IMR-90 (cell line): ENCODE data around the gene LTB4R. TPM values are rescaled to one million over a fixed set of nuclear protein-coding genes. Genes with fewer than 3 reads are reported as not detected.
A peak's percentile ranks its signal among the peaks of the same experiment; 100 is the strongest.

Source experiments
- ATAC-seq: fragments of 200-7000 bp; cut with Tn5 transposase; 2 replicates; pipeline ENCODE4 v1.9.1; 2020; ENCODE audit warnings: low read depth, mild to moderate bottlenecking, moderate library complexity
- Bru-seq: library from RNA; stranded (reverse); fragments of 400-500 nt; gene quantifications from one replicate; lab custom pipeline; 2021; lab: Mats Ljungman, UMichigan
- BruChase-seq, 2 experiments: library from RNA; stranded (reverse); fragments of 400-500 nt; gene quantifications; one replicate each; lab custom pipeline; 2021; lab: Mats Ljungman, UMichigan
- BruUV-seq: library from RNA; stranded (reverse); fragments of 400-500 nt; replicated peaks from 2 replicates; lab custom pipeline; 2021; lab: Mats Ljungman, UMichigan
- CTCF ChIA-PET: fragments of 300-600 bp; formaldehyde crosslinking; extraction: SDS; loops from one replicate; lab custom pipeline; 2021; ENCODE audit warnings: antibody characterized with exemption; lab: Yijun Ruan, JAX
- POLR2A ChIA-PET: fragments of 300-600 bp; sonication (Branson Sonifier 250); formaldehyde crosslinking; loops from one replicate; lab custom pipeline; 2022; ENCODE audit warnings: antibody characterized with exemption; ENCODE audit not compliant: unreplicated experiment; lab: Charles Lee
- DNase-seq: peaks from one replicate; pipeline ENCODE4 v3.0.0; 2013
- H2AFZ ChIP-seq: replicated peaks from 2 replicates; pipeline ENCODE3; 2013; ENCODE audit warnings: low read length, mild to moderate bottlenecking; ENCODE audit not compliant: poor library complexity
- H2AK5ac ChIP-seq: 2 replicates; pipeline ENCODE4 v1.6.1; 2013; ENCODE audit warnings: low read depth, low read length, inconsistent platforms
- H2AK9ac ChIP-seq: replicated peaks from 2 replicates; pipeline ENCODE3; 2013; ENCODE audit warnings: mild to moderate bottlenecking, low read depth, low read length, moderate library complexity; ENCODE audit not compliant: poor library complexity
- H2BK120ac ChIP-seq: 2 replicates; pipeline ENCODE4 v1.6.1; 2013; ENCODE audit warnings: low read depth, low read length, inconsistent platforms
- H2BK15ac ChIP-seq: 3 replicates; pipeline ENCODE4 v1.6.1; 2013; ENCODE audit warnings: low read depth, low read length, inconsistent platforms
- H2BK20ac ChIP-seq: 2 replicates; pipeline ENCODE4 v1.6.1; 2013; ENCODE audit warnings: low read depth, mild to moderate bottlenecking, inconsistent platforms, low read length, moderate library complexity
- H2BK5ac ChIP-seq: 2 replicates; pipeline ENCODE4 v1.6.1; 2013; ENCODE audit warnings: mild to moderate bottlenecking, low read depth, low read length, inconsistent platforms; ENCODE audit not compliant: poor library complexity, severe bottlenecking
- H3K14ac ChIP-seq: replicated peaks from 2 replicates; pipeline ENCODE4 v1.6.1; 2013; ENCODE audit warnings: low read depth, low read length, inconsistent platforms
- H3K18ac ChIP-seq: 2 replicates; pipeline ENCODE4 v1.6.1; 2013; ENCODE audit warnings: low read depth, low read length, control low read depth
- H3K23ac ChIP-seq: 2 replicates; pipeline ENCODE4 v1.6.1; 2013; ENCODE audit warnings: low read depth, low read length, inconsistent platforms
- H3K27ac ChIP-seq: 2 replicates; pipeline ENCODE4 v1.5.1; 2013; ENCODE audit warnings: mild to moderate bottlenecking, control low read depth, low read length; ENCODE audit not compliant: insufficient read depth
- H3K27me3 ChIP-seq: 2 replicates; pipeline ENCODE4 v1.6.1; 2013; ENCODE audit warnings: low read length; ENCODE audit not compliant: control insufficient read depth, insufficient read depth
- H3K36me3 ChIP-seq: 2 replicates; pipeline ENCODE4 v1.6.1; 2013; ENCODE audit warnings: low read length, mixed read lengths; ENCODE audit not compliant: control insufficient read depth, insufficient read depth
- H3K4ac ChIP-seq: 2 replicates; pipeline ENCODE4 v1.6.1; 2013; ENCODE audit warnings: low read depth, low read length, inconsistent platforms
- H3K4me1 ChIP-seq: 2 replicates; pipeline ENCODE4 v1.6.1; 2013; ENCODE audit warnings: low read length, mixed read lengths; ENCODE audit not compliant: control insufficient read depth, insufficient read depth
- H3K4me2 ChIP-seq: 2 replicates; pipeline ENCODE4 v1.6.1; 2013; ENCODE audit warnings: low read depth, mild to moderate bottlenecking, control low read depth, low read length, moderate library complexity
- H3K4me3 ChIP-seq: 2 replicates; pipeline ENCODE4 v1.5.1; 2013; ENCODE audit warnings: low read depth, mild to moderate bottlenecking, control low read depth, low read length, moderate library complexity; ENCODE audit not compliant: insufficient read depth
- H3K56ac ChIP-seq: 2 replicates; pipeline ENCODE4 v1.6.1; 2013; ENCODE audit warnings: low read length, inconsistent platforms; ENCODE audit not compliant: insufficient read depth; ENCODE audit errors: extremely low read depth
- H3K79me1 ChIP-seq, 2 experiments: 2 replicates each; pipeline ENCODE4 v1.6.1; 2013; ENCODE audit warnings: low read length in 2 of 2, inconsistent platforms in 1 of 2, low read depth in 1 of 2
- H3K9ac ChIP-seq: 2 replicates; pipeline ENCODE4 v1.6.1; 2013; ENCODE audit warnings: low read depth, low read length, control low read depth
- H3K9me1 ChIP-seq: 2 replicates; pipeline ENCODE4 v1.6.1; 2013; ENCODE audit warnings: low read length, inconsistent platforms; ENCODE audit not compliant: insufficient read depth
- H3K9me3 ChIP-seq: 2 replicates; pipeline ENCODE4 v1.6.1; 2013; ENCODE audit warnings: low read length; ENCODE audit not compliant: control insufficient read depth, insufficient read depth
- H4K20me1 ChIP-seq: 2 replicates; pipeline ENCODE4 v1.6.1; 2013; ENCODE audit warnings: low read length, inconsistent platforms; ENCODE audit not compliant: insufficient read depth
- H4K5ac ChIP-seq: 2 replicates; pipeline ENCODE4 v1.6.1; 2013; ENCODE audit warnings: mild to moderate bottlenecking, low read depth, low read length, control low read depth
- H4K8ac ChIP-seq, 2 experiments: 2 replicates each; pipeline ENCODE4 v1.6.1; 2013; ENCODE audit warnings: low read depth in 2 of 2, low read length in 2 of 2, control low read depth in 1 of 2, inconsistent platforms in 1 of 2
- H4K91ac ChIP-seq: 2 replicates; pipeline ENCODE4 v1.6.1; 2013; ENCODE audit warnings: low read depth, low read length, inconsistent platforms; ENCODE audit not compliant: insufficient read depth
- BHLHE40 ChIP-seq: fragments of 150-350 bp; IDR thresholded peaks from 2 replicates; pipeline ENCODE4 v1.6.1; 2016; ENCODE audit warnings: mild to moderate bottlenecking, low read depth, low read length
- CEBPB ChIP-seq: IDR thresholded peaks from 2 replicates; pipeline ENCODE4 v1.6.1; 2012; ENCODE audit warnings: low read depth, low read length, improper control_type of control experiment
- CHD1 ChIP-seq: IDR thresholded peaks from 2 replicates; pipeline ENCODE4 v1.6.1; 2012; ENCODE audit warnings: low read depth, low read length, improper control_type of control experiment
- FOS ChIP-seq: fragments of 150-350 bp; IDR thresholded peaks from 2 replicates; pipeline ENCODE4 v1.6.1; 2016; ENCODE audit warnings: low read depth, low read length
- MAFK ChIP-seq: IDR thresholded peaks from 2 replicates; pipeline ENCODE4 v1.6.1; 2012; ENCODE audit warnings: low read depth, low read length, improper control_type of control experiment
- MAZ ChIP-seq: IDR thresholded peaks from 2 replicates; pipeline ENCODE4 v1.6.1; 2012; ENCODE audit warnings: low read depth, mild to moderate bottlenecking, low read length, improper control_type of control experiment, moderate library complexity, borderline replicate concordance
- MXI1 ChIP-seq: IDR thresholded peaks from 2 replicates; pipeline ENCODE4 v1.6.1; 2012; ENCODE audit warnings: low read depth, mild to moderate bottlenecking, low read length, moderate library complexity, borderline replicate concordance
- NFE2L2 ChIP-seq: fragments of 150-350 bp; IDR thresholded peaks from 2 replicates; pipeline ENCODE4 v1.6.1; 2016; ENCODE audit warnings: low read depth, mild to moderate bottlenecking, low read length
- POLR2A ChIP-seq: IDR thresholded peaks from 2 replicates; pipeline ENCODE4 v1.6.1; 2012; ENCODE audit warnings: mild to moderate bottlenecking, low read depth, low read length
- RCOR1 ChIP-seq: IDR thresholded peaks from 2 replicates; pipeline ENCODE4 v1.6.1; 2012; ENCODE audit warnings: mild to moderate bottlenecking, low read length, improper control_type of control experiment; ENCODE audit not compliant: insufficient replicate concordance
- RFX5 ChIP-seq: IDR thresholded peaks from 2 replicates; pipeline ENCODE4 v1.8.0; 2012; ENCODE audit warnings: low read depth, mild to moderate bottlenecking, low read length, moderate library complexity
- WGBS, 2 experiments: methylation state at CpG; one replicate each; pipeline versions ENCODE4 v1.1.5 to v1.1.7; 2013; ENCODE audit warnings: missing lambda C conversion rate in 2 of 2; ENCODE audit not compliant: insufficient read length in 1 of 2; ENCODE audit errors: extremely low coverage in 2 of 2; 5-methylcytosine and 5-hydroxymethylcytosine counted together
- dilution Hi-C: fragments of 300-500 bp; cut with HindIII; formaldehyde crosslinking; loops from one replicate; pipeline ENCODE4 v1.14.3; 2018; ENCODE audit warnings: low sequenced_read_pairs; ENCODE audit not compliant: unreplicated experiment
- in situ Hi-C: fragments of 300-500 bp; cut with MboI; formaldehyde crosslinking; loops from 3 replicates; pipeline ENCODE4 v1.14.3; 2019; ENCODE audit warnings: low sequenced_read_pairs, inconsistent platforms, mixed read lengths
- intact Hi-C: fragments of 100-400 bp; cut with micrococcal nuclease; formaldehyde crosslinking; loops from 2 replicates; pipeline ENCODE4 v1.10.0; 2022
- long read RNA-seq: library from polyadenylated mRNA; unstranded; transcript quantifications from one replicate; pipeline ENCODE4 v2.0.0, GENCODE V29; 2021; ENCODE audit not compliant: unreplicated experiment
- polyA plus RNA-seq, 3 experiments: library from polyadenylated mRNA; depleted of rRNA; stranded (reverse); fragments of >200 nt; gene quantifications; 2 replicates each; pipeline ENCODE4 v1.2.3, GENCODE V29; 2012; ENCODE audit warnings: low replicate concordance in 1 of 3
- total RNA-seq: library from RNA; depleted of rRNA; stranded (reverse); fragments of >200 nt; gene quantifications from 2 replicates; pipeline ENCODE4 v1.2.3, GENCODE V29; 2012; rRNA removed
- TF ChIP-seq, protein P1 (sequence below): conservative IDR thresholded peaks from 2 replicates; pipeline ENCODE4 v1.5.1; 2012; ENCODE audit warnings: mild to moderate bottlenecking, low read depth, low read length, improper control_type of control experiment

The LTB4R gene, protein sequence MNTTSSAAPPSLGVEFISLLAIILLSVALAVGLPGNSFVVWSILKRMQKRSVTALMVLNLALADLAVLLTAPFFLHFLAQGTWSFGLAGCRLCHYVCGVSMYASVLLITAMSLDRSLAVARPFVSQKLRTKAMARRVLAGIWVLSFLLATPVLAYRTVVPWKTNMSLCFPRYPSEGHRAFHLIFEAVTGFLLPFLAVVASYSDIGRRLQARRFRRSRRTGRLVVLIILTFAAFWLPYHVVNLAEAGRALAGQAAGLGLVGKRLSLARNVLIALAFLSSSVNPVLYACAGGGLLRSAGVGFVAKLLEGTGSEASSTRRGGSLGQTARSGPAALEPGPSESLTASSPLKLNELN
- total RNA-seq = 0.18 and 0.28 TPM in 2 replicates
- polyA plus RNA-seq (2012; rRNA removed) = 2.3 TPM in 2 replicates
- 0.10 and 0.38 TPM in 2 replicates for polyA plus RNA-seq (2012; cell fraction: cytosol; rRNA removed)
- polyA plus RNA-seq (2012; cell fraction: nucleus; rRNA removed; ENCODE audit: low replicate concordance) = 26.7 and 90.3 TPM in 2 replicates
- Bru-seq, nascent RNA = percentile 50 among the genes with signal in this experiment
- BruChase-seq, experiment 1, labeled RNA remaining after a 6-hour chase = percentile 79 among the genes with signal in this experiment
- percentile 71 among the genes with signal in this experiment for BruChase-seq, experiment 2, labeled RNA remaining after a 2-hour chase
- long read RNA-seq, full-length matches to known transcripts = 1 of 4 reads
- long read RNA-seq, partial matches to known transcripts = 0 of 4 reads
- long read RNA-seq, other reads (novel, unspliced or antisense) = 3 of 4 reads

DNA sequence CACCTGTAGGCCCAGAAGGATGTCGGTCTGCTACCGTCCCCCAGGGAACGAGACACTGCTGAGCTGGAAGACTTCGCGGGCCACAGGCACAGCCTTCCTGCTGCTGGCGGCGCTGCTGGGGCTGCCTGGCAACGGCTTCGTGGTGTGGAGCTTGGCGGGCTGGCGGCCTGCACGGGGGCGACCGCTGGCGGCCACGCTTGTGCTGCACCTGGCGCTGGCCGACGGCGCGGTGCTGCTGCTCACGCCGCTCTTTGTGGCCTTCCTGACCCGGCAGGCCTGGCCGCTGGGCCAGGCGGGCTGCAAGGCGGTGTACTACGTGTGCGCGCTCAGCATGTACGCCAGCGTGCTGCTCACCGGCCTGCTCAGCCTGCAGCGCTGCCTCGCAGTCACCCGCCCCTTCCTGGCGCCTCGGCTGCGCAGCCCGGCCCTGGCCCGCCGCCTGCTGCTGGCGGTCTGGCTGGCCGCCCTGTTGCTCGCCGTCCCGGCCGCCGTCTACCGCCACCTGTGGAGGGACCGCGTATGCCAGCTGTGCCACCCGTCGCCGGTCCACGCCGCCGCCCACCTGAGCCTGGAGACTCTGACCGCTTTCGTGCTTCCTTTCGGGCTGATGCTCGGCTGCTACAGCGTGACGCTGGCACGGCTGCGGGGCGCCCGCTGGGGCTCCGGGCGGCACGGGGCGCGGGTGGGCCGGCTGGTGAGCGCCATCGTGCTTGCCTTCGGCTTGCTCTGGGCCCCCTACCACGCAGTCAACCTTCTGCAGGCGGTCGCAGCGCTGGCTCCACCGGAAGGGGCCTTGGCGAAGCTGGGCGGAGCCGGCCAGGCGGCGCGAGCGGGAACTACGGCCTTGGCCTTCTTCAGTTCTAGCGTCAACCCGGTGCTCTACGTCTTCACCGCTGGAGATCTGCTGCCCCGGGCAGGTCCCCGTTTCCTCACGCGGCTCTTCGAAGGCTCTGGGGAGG, at the start of gene LTB4R:
Gene LTB4R (plus strand): TSS at position 857 of the 959 bp plus-strand sequence. CDS start 4,150 bp downstream, outside the sequence.
- ChIA-PET POLR2A (no interaction called here), CTCF (interaction anchor here (1.2 to 1.4 kb wide), 3 partner anchors 23 to 68 kb away, joined by 3 to 6 read pairs (median 4); no protein-coding TSS in a partner anchor)
- H2BK120ac ChIP-seq = no peak within 1 kb of the TSS
- H3K27me3 ChIP-seq = peaks cover 10% of the 10 kb centered on the region; the same call in 1 of the 2 replicates
- H3K14ac ChIP-seq = no peak within 1 kb of the TSS
- H2AFZ ChIP-seq = peak within 1 kb of the TSS; percentile 60
- peak within 1 kb of the TSS; percentile 39; the same call in 1 of the 2 replicates for H3K4me2 ChIP-seq
- H2AK5ac ChIP-seq = 0 out of 2 replicates have a peak within 1 kb of the TSS, but pooled peaks have one; percentile 9
- no peaks in the 10 kb centered on the region for H3K9me3 ChIP-seq
- H4K20me1 ChIP-seq = peaks cover 8% of the 10 kb centered on the region; the same call in 1 of the 2 replicates
- BruUV-seq = no TSS peak
- no peak within 1 kb of the TSS for H3K27ac ChIP-seq
- H3K18ac ChIP-seq = no peak within 1 kb of the TSS
- DNase-seq (peak; percentile 73), ATAC-seq (peak; percentile 82)
- no peak within 1 kb of the TSS for H2BK20ac ChIP-seq
- 0 out of 2 replicates have a peak within 1 kb of the TSS, but pooled peaks have one; percentile 41 for H3K23ac ChIP-seq
- peak within 1 kb of the TSS; percentile 60 for H2AK9ac ChIP-seq
- H2BK5ac ChIP-seq = no peak within 1 kb of the TSS
- peaks cover 10% of the 10 kb centered on the region for H3K36me3 ChIP-seq
- no peak within 1 kb of the TSS for H3K56ac ChIP-seq
- WGBS, 2 experiments = 24% methylated on average over 83 of the region's 99 CpGs; no CpG with 5 or more reads in 1 of the 2 experiments
- no peak within 1 kb of the TSS for H2BK15ac ChIP-seq
- H4K91ac ChIP-seq = no peak within 1 kb of the TSS
- peaks cover 7% of the 10 kb centered on the region; the same call in 1 of the 2 replicates for H3K9me1 ChIP-seq
- H4K8ac ChIP-seq = no peak within 1 kb of the TSS
- dilution Hi-C loops = no loop called here
- no peak within 1 kb of the TSS for H3K9ac ChIP-seq
- peaks cover 10% of the 10 kb centered on the region; the same call in 1 of the 2 replicates for H3K4me1 ChIP-seq
- intact Hi-C loops = no loop called here
- H4K5ac ChIP-seq = no peak within 1 kb of the TSS
- no peak within 1 kb of the TSS for H3K4ac ChIP-seq
- peaks cover 3 to 8% of the 10 kb centered on the region in 2 experiments; a peak in 1 of 4 replicates for H3K79me1 ChIP-seq
- in situ Hi-C loops = no loop called here
- H3K4me3 ChIP-seq = peak within 1 kb of the TSS; percentile 12; the same call in 1 of the 2 replicates
- TF ChIP-seq MAFK = no peak
- TF ChIP-seq MAZ = no peak
- TF ChIP-seq RCOR1 = no peak
- TF ChIP-seq BHLHE40 = peak; percentile 64; the same call in 1 of the 2 replicates
- TF ChIP-seq RFX5 = no peak
- no peak for TF ChIP-seq NFE2L2
- TF ChIP-seq, protein P1, sequence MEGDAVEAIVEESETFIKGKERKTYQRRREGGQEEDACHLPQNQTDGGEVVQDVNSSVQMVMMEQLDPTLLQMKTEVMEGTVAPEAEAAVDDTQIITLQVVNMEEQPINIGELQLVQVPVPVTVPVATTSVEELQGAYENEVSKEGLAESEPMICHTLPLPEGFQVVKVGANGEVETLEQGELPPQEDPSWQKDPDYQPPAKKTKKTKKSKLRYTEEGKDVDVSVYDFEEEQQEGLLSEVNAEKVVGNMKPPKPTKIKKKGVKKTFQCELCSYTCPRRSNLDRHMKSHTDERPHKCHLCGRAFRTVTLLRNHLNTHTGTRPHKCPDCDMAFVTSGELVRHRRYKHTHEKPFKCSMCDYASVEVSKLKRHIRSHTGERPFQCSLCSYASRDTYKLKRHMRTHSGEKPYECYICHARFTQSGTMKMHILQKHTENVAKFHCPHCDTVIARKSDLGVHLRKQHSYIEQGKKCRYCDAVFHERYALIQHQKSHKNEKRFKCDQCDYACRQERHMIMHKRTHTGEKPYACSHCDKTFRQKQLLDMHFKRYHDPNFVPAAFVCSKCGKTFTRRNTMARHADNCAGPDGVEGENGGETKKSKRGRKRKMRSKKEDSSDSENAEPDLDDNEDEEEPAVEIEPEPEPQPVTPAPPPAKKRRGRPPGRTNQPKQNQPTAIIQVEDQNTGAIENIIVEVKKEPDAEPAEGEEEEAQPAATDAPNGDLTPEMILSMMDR = peak; percentile 26; the same call in 1 of the 2 replicates
- TF ChIP-seq MXI1 = no peak; the same call in 1 of the 2 replicates
- no peak for TF ChIP-seq CEBPB
- TF ChIP-seq CHD1 = no peak
- TF ChIP-seq POLR2A = no peak
- no peak for TF ChIP-seq FOS
